GM18873 (cell line): Measurements from ENCODE around the gene RTKN.
A peak's percentile ranks its signal among the peaks of the same experiment; 100 is the strongest.
"Not testable (repeated sequence)": the region's sequence is repeated elsewhere in the genome, so short reads cannot be mapped to it uniquely, and the experiment has no call there.

Experiments used
- ATAC-seq: cut with Tn5 transposase; IDR thresholded peaks from one replicate; pipeline ENCODE4 v1.9.1; 2021; ENCODE audit warnings: mild to moderate bottlenecking, moderate library complexity, moderate number of reproducible peaks; ENCODE audit not compliant: unreplicated experiment, low FRiP score

The RTKN gene

GRCh38 chr2:74439803-74440377 lies 1.8 kb downstream of the RTKN start:
- no peak for ATAC-seq

GRCh38 chr2:74439373-74439772 lies 2.4 kb downstream of the RTKN start:
- no peak for ATAC-seq

- no peak for ATAC-seq
Measured at GRCh38 chr2:74438248-74438647, 3.5 kb downstream of the RTKN start.

- no peak for ATAC-seq
Measured at GRCh38 chr2:74436848-74437695, 4.7 kb downstream of the RTKN start.

- ATAC-seq, result no peak
Measured at GRCh38 chr2:74436111-74436805, 5.5 kb downstream of the RTKN start.

GRCh38 chr2:74430502-74430901 lies 11.2 kb downstream of the RTKN start:
- ATAC-seq, result no peak

- no peak for ATAC-seq
Measured at GRCh38 chr2:74429487-74430451, 12.0 kb downstream of the RTKN start.

GRCh38 chr2:74428675-74429074 lies 13.1 kb downstream of the RTKN start:
- no peak for ATAC-seq

GRCh38 chr2:74427551-74427950 lies 14.2 kb downstream of the RTKN start:
- no peak for ATAC-seq

GRCh38 chr2:74426181-74426758 lies 15.5 kb downstream of the RTKN start:
- ATAC-seq, result no peak

GRCh38 chr2:74425523-74425922 lies 16.2 kb downstream of the RTKN start:
- ATAC-seq, result no peak

GRCh38 chr2:74424995-74425406 lies 16.7 kb downstream of the RTKN start:
- no peak for ATAC-seq

GRCh38 chr2:74424139-74424992 lies 17.4 kb downstream of the RTKN start:
- no peak for ATAC-seq

GRCh38 chr2:74423231-74424095 lies 18.3 kb downstream of the RTKN start:
- ATAC-seq, result no peak

GRCh38 chr2:74421221-74421870 lies 20.4 kb downstream of the RTKN start, which contains the start of the genes C2orf81 and WDR54:
C2orf81 (minus strand) TSS chr2:74421619; CDS start chr2:74421560, 59 bp downstream.
WDR54 (plus strand) TSS chr2:74421730; CDS start chr2:74422154, 424 bp downstream.
- ATAC-seq, result peak; percentile 78

- ATAC-seq, result not testable (repeated sequence)
Measured at GRCh38 chr2:74420443-74421103, 21.2 kb downstream of the RTKN start.

- no peak for ATAC-seq
Measured at GRCh38 chr2:74420006-74420405, 21.7 kb downstream of the RTKN start.
